SK-N-SH treated with all-trans-retinoic acid at 6 μM for 48 hours (cell line): ENCODE data around the gene INHBB.

Source experiments
- ATAC-seq: fragments of 200-7000 bp; cut with Tn5 transposase; 3 replicates; pipeline ENCODE4 v1.9.1; 2020; ENCODE audit warnings: mild to moderate bottlenecking, moderate library complexity
- ARNTL ChIP-seq: fragments of 450-650 bp; formaldehyde crosslinking; IDR thresholded peaks from 2 replicates; pipeline ENCODE4 v1.5.0; 2020; ENCODE audit warnings: low read depth, mild to moderate bottlenecking, moderate library complexity, borderline replicate concordance
- BACH2 ChIP-seq: fragments of 250-450 bp; sonication (Bioruptor Pico); IDR thresholded peaks from 2 replicates; pipeline ENCODE4 v1.9.0; 2021; ENCODE audit warnings: mild to moderate bottlenecking, borderline replicate concordance
- CREB5 ChIP-seq: fragments of 250-450 bp; sonication (Bioruptor Pico); IDR thresholded peaks from 2 replicates; pipeline ENCODE4 v1.5.1; 2020; ENCODE audit warnings: low read depth, mild to moderate bottlenecking, moderate library complexity
- CSDC2 ChIP-seq: fragments of 250-450 bp; sonication (Bioruptor Pico); IDR thresholded peaks from 2 replicates; pipeline ENCODE4 v1.5.0; 2020; ENCODE audit warnings: mild to moderate bottlenecking, moderate library complexity
- CSRNP3 ChIP-seq: fragments of 250-450 bp; sonication (Bioruptor Pico); IDR thresholded peaks from 2 replicates; pipeline ENCODE4 v1.5.1; 2021; ENCODE audit warnings: mild to moderate bottlenecking, moderate library complexity
- ISL1 ChIP-seq: fragments of 250-450 bp; sonication (Bioruptor Pico); IDR thresholded peaks from 2 replicates; pipeline ENCODE4 v2.1.2; 2022; ENCODE audit warnings: mild to moderate bottlenecking, moderate library complexity
- PATZ1 ChIP-seq: fragments of 250-450 bp; sonication (Bioruptor Pico); IDR thresholded peaks from 2 replicates; pipeline ENCODE4 v1.8.0; 2020; ENCODE audit warnings: mild to moderate bottlenecking, moderate library complexity, borderline replicate concordance
- PPARA ChIP-seq: fragments of 250-450 bp; sonication (Bioruptor Pico); IDR thresholded peaks from 2 replicates; pipeline ENCODE4 v1.5.0; 2020; ENCODE audit warnings: mild to moderate bottlenecking, borderline replicate concordance
- SNAI2 ChIP-seq: fragments of 250-450 bp; sonication (Bioruptor Pico); IDR thresholded peaks from 2 replicates; pipeline ENCODE4 v1.5.0; 2020; ENCODE audit warnings: mild to moderate bottlenecking, moderate library complexity
- TCF4 ChIP-seq: fragments of 250-450 bp; sonication (Bioruptor Pico); IDR thresholded peaks from 2 replicates; pipeline ENCODE4 v1.8.0; 2021; ENCODE audit warnings: mild to moderate bottlenecking, moderate library complexity, borderline replicate concordance
- TOX ChIP-seq: fragments of 250-450 bp; sonication (Bioruptor Pico); IDR thresholded peaks from 2 replicates; pipeline ENCODE4 v1.8.0; 2021; ENCODE audit warnings: mild to moderate bottlenecking, moderate library complexity, borderline replicate concordance
- TSHZ2 ChIP-seq: fragments of 250-450 bp; sonication (Bioruptor Pico); IDR thresholded peaks from 2 replicates; pipeline ENCODE4 v1.5.0; 2020; ENCODE audit warnings: mild to moderate bottlenecking, moderate library complexity
- ZFP3 ChIP-seq: fragments of 250-450 bp; sonication (Bioruptor Pico); IDR thresholded peaks from 2 replicates; pipeline ENCODE4 v1.5.0; 2020; ENCODE audit warnings: mild to moderate bottlenecking, moderate library complexity
- ZFP30 ChIP-seq: fragments of 450-650 bp; formaldehyde crosslinking; IDR thresholded peaks from 2 replicates; pipeline ENCODE4 v1.5.0; 2022; ENCODE audit warnings: mild to moderate bottlenecking, moderate library complexity
- ZNF565 ChIP-seq: fragments of 450-650 bp; formaldehyde crosslinking; conservative IDR thresholded peaks from 2 replicates; pipeline ENCODE4 v1.5.0; 2020; ENCODE audit warnings: low read depth, mild to moderate bottlenecking, moderate library complexity
- ZNF70 ChIP-seq: fragments of 450-650 bp; formaldehyde crosslinking; IDR thresholded peaks from 2 replicates; pipeline ENCODE4 v1.5.0; 2020; ENCODE audit warnings: mild to moderate bottlenecking, moderate library complexity

Gene INHBB

GRCh38 chr2:120324933-120325332 lies 21.0 kb upstream of the INHBB start:
- no peak for ATAC-seq
- TF ChIP-seq ZNF565 (CRISPR knock-in tag) = no peak
- no peak for TF ChIP-seq CSRNP3 (CRISPR knock-in tag)
- TF ChIP-seq CSDC2 (CRISPR knock-in tag) = no peak
- TF ChIP-seq ZNF70 (CRISPR knock-in tag) = no peak
- no peak for TF ChIP-seq ZFP3
- no peak for TF ChIP-seq CREB5 (CRISPR knock-in tag)
- TF ChIP-seq ARNTL = no peak

DNA sequence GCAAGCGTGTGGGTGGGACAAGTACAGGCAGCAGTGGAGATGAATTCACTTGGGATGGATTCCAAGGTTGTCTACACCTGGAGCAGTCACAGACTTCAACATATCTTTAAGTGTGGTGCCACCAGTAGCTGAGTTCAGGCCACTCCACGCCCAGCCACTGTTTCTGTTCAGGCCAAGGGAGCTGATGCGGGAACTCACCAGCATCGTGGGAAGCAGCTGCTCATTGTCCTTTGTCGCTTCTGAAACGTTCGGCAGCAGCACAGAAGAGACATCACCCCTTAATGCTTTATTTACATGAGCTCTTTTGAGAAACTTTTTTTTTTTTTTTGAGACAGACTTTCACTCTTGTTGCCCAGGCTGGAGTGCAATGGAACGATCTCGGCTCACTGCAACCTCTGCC lies 19.9 kb upstream of the INHBB start:
- no peak for ATAC-seq
- TF ChIP-seq TOX (CRISPR knock-in tag) = no peak
- no peak for TF ChIP-seq ZFP30
- TF ChIP-seq SNAI2 (CRISPR knock-in tag) = no peak
- TF ChIP-seq PATZ1 = no peak
- TF ChIP-seq ISL1 (CRISPR knock-in tag) = no peak
- TF ChIP-seq CREB5 (CRISPR knock-in tag) = no peak
- no peak for TF ChIP-seq TSHZ2 (CRISPR knock-in tag)
- no peak for TF ChIP-seq ZNF70 (CRISPR knock-in tag)

GRCh38 chr2:120330946-120331822 lies 14.8 kb upstream of the INHBB start:
- TF ChIP-seq ISL1 (CRISPR knock-in tag) (no peak), TCF4 (no peak), ZNF565 (CRISPR knock-in tag) (no peak), BACH2 (CRISPR knock-in tag) (no peak), TSHZ2 (CRISPR knock-in tag) (no peak), PPARA (CRISPR knock-in tag) (no peak), ARNTL (no peak)
- ATAC-seq = no peak
